SK-N-SH treated with all-trans-retinoic acid at 6 μM for 48 hours (cell line): ENCODE measurements around the gene AKAP13.

ENCODE experiments used
- ATAC-seq: fragments of 200-7000 bp; cut with Tn5 transposase; 3 replicates; pipeline ENCODE4 v1.9.1; 2020; ENCODE audit warnings: mild to moderate bottlenecking, moderate library complexity
- ARNTL ChIP-seq: fragments of 450-650 bp; formaldehyde crosslinking; IDR thresholded peaks from 2 replicates; pipeline ENCODE4 v1.5.0; 2020; ENCODE audit warnings: low read depth, mild to moderate bottlenecking, moderate library complexity, borderline replicate concordance
- BACH2 ChIP-seq: fragments of 250-450 bp; sonication (Bioruptor Pico); IDR thresholded peaks from 2 replicates; pipeline ENCODE4 v1.9.0; 2021; ENCODE audit warnings: mild to moderate bottlenecking, borderline replicate concordance
- CSDC2 ChIP-seq: fragments of 250-450 bp; sonication (Bioruptor Pico); IDR thresholded peaks from 2 replicates; pipeline ENCODE4 v1.5.0; 2020; ENCODE audit warnings: mild to moderate bottlenecking, moderate library complexity
- GLIS3 ChIP-seq: fragments of 250-450 bp; sonication (Bioruptor Pico); IDR thresholded peaks from 2 replicates; pipeline ENCODE4 v1.5.0; 2020; ENCODE audit warnings: mild to moderate bottlenecking, moderate library complexity
- ISL1 ChIP-seq: fragments of 250-450 bp; sonication (Bioruptor Pico); IDR thresholded peaks from 2 replicates; pipeline ENCODE4 v2.1.2; 2022; ENCODE audit warnings: mild to moderate bottlenecking, moderate library complexity
- OSR1 ChIP-seq: fragments of 250-450 bp; sonication (Bioruptor Pico); IDR thresholded peaks from 2 replicates; pipeline ENCODE4 v1.8.0; 2022; ENCODE audit warnings: moderate library complexity, mild to moderate bottlenecking, inconsistent platforms
- PPARA ChIP-seq: fragments of 250-450 bp; sonication (Bioruptor Pico); IDR thresholded peaks from 2 replicates; pipeline ENCODE4 v1.5.0; 2020; ENCODE audit warnings: mild to moderate bottlenecking, borderline replicate concordance
- RARB ChIP-seq: fragments of 250-450 bp; sonication (Bioruptor Pico); IDR thresholded peaks from 2 replicates; pipeline ENCODE4 v1.8.0; 2021; ENCODE audit warnings: mild to moderate bottlenecking, moderate library complexity
- SNAI2 ChIP-seq: fragments of 250-450 bp; sonication (Bioruptor Pico); IDR thresholded peaks from 2 replicates; pipeline ENCODE4 v1.5.0; 2020; ENCODE audit warnings: mild to moderate bottlenecking, moderate library complexity
- TCF4 ChIP-seq: fragments of 250-450 bp; sonication (Bioruptor Pico); IDR thresholded peaks from 2 replicates; pipeline ENCODE4 v1.8.0; 2021; ENCODE audit warnings: mild to moderate bottlenecking, moderate library complexity, borderline replicate concordance
- TOX ChIP-seq: fragments of 250-450 bp; sonication (Bioruptor Pico); IDR thresholded peaks from 2 replicates; pipeline ENCODE4 v1.8.0; 2021; ENCODE audit warnings: mild to moderate bottlenecking, moderate library complexity, borderline replicate concordance
- ZFP3 ChIP-seq: fragments of 250-450 bp; sonication (Bioruptor Pico); IDR thresholded peaks from 2 replicates; pipeline ENCODE4 v1.5.0; 2020; ENCODE audit warnings: mild to moderate bottlenecking, moderate library complexity
- ZFP30 ChIP-seq: fragments of 450-650 bp; formaldehyde crosslinking; IDR thresholded peaks from 2 replicates; pipeline ENCODE4 v1.5.0; 2022; ENCODE audit warnings: mild to moderate bottlenecking, moderate library complexity
- ZNF565 ChIP-seq: fragments of 450-650 bp; formaldehyde crosslinking; conservative IDR thresholded peaks from 2 replicates; pipeline ENCODE4 v1.5.0; 2020; ENCODE audit warnings: low read depth, mild to moderate bottlenecking, moderate library complexity
- ZNF70 ChIP-seq: fragments of 450-650 bp; formaldehyde crosslinking; IDR thresholded peaks from 2 replicates; pipeline ENCODE4 v1.5.0; 2020; ENCODE audit warnings: mild to moderate bottlenecking, moderate library complexity
- ZNF8 ChIP-seq: fragments of 450-650 bp; formaldehyde crosslinking; IDR thresholded peaks from 2 replicates; pipeline ENCODE4 v1.5.0; 2020; ENCODE audit warnings: mild to moderate bottlenecking, moderate library complexity
- TF ChIP-seq, protein P1 (sequence below): fragments of 250-450 bp; sonication (Bioruptor Pico); IDR thresholded peaks from 2 replicates; pipeline ENCODE4 v1.8.0; 2020; ENCODE audit warnings: mild to moderate bottlenecking, moderate library complexity, borderline replicate concordance
- TF ChIP-seq, protein P2 (sequence below): fragments of 250-450 bp; sonication (Bioruptor Pico); IDR thresholded peaks from 2 replicates; pipeline ENCODE4 v1.5.1; 2021; ENCODE audit warnings: mild to moderate bottlenecking, moderate library complexity
- TF ChIP-seq, protein P3 (sequence below): fragments of 250-450 bp; sonication (Bioruptor Pico); IDR thresholded peaks from 2 replicates; pipeline ENCODE4 v1.5.1; 2020; ENCODE audit warnings: low read depth, mild to moderate bottlenecking, moderate library complexity
- TF ChIP-seq, protein P4 (sequence below): fragments of 250-450 bp; sonication (Bioruptor Pico); IDR thresholded peaks from 2 replicates; pipeline ENCODE4 v1.5.0; 2020; ENCODE audit warnings: mild to moderate bottlenecking, moderate library complexity

AKAP13 gene

DNA sequence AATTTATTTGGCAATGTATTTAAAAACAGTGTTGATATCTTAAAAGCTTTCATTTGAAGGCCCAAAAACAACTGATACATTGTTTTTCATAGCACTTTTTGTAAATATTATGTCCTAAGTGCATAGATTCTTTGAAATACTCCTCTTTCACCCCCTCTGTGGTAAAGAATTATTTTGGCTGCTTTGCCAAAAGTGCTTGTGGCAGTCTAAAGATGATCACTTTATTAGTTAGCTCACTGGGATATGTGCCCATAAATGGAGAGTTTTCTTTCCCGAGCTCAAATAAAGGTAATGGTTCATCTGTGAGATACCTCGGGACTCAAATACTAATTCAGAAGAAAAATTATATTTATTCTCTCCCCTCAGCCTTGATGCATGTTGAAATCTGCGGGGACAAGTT lies 16.7 kb downstream of the AKAP13 start:
- TF ChIP-seq PPARA (CRISPR knock-in tag): no peak
- no peak for TF ChIP-seq RARB
- no peak for TF ChIP-seq CSDC2 (CRISPR knock-in tag)
- 0 out of 2 replicates have a peak, but pooled peaks have one; percentile 32 for TF ChIP-seq TOX (CRISPR knock-in tag)
- TF ChIP-seq, protein P1, sequence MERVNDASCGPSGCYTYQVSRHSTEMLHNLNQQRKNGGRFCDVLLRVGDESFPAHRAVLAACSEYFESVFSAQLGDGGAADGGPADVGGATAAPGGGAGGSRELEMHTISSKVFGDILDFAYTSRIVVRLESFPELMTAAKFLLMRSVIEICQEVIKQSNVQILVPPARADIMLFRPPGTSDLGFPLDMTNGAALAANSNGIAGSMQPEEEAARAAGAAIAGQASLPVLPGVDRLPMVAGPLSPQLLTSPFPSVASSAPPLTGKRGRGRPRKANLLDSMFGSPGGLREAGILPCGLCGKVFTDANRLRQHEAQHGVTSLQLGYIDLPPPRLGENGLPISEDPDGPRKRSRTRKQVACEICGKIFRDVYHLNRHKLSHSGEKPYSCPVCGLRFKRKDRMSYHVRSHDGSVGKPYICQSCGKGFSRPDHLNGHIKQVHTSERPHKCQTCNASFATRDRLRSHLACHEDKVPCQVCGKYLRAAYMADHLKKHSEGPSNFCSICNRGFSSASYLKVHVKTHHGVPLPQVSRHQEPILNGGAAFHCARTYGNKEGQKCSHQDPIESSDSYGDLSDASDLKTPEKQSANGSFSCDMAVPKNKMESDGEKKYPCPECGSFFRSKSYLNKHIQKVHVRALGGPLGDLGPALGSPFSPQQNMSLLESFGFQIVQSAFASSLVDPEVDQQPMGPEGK (CRISPR knock-in tag): no peak
- TF ChIP-seq ZNF565 (CRISPR knock-in tag): no peak
- no peak for ATAC-seq

DNA sequence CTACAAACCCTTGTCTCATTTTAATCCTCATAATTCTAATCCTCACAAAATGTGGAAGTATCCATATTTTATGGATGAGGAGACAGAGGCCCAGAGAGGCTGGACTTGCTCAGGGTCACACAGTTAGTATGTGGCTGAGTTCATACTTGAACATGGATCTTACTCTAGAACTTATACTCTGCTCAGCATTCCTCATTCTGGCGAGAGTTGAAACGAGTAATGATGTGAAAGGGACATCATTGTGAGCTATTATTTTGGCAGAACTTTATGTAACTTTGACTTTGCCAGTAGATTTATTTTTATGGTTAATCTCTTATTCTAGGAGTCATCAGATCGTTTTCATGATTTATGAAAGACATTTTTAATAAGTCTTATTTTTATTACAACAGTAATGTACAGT lies 17.5 kb downstream of the AKAP13 start:
- no peak for ATAC-seq
- TF ChIP-seq, protein P2, sequence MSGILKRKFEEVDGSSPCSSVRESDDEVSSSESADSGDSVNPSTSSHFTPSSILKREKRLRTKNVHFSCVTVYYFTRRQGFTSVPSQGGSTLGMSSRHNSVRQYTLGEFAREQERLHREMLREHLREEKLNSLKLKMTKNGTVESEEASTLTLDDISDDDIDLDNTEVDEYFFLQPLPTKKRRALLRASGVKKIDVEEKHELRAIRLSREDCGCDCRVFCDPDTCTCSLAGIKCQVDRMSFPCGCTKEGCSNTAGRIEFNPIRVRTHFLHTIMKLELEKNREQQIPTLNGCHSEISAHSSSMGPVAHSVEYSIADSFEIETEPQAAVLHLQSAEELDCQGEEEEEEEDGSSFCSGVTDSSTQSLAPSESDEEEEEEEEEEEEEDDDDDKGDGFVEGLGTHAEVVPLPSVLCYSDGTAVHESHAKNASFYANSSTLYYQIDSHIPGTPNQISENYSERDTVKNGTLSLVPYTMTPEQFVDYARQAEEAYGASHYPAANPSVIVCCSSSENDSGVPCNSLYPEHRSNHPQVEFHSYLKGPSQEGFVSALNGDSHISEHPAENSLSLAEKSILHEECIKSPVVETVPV: no peak
- TF ChIP-seq TCF4 (CRISPR knock-in tag): no peak
- TF ChIP-seq ARNTL (CRISPR knock-in tag): no peak
- no peak for TF ChIP-seq ZNF8

DNA sequence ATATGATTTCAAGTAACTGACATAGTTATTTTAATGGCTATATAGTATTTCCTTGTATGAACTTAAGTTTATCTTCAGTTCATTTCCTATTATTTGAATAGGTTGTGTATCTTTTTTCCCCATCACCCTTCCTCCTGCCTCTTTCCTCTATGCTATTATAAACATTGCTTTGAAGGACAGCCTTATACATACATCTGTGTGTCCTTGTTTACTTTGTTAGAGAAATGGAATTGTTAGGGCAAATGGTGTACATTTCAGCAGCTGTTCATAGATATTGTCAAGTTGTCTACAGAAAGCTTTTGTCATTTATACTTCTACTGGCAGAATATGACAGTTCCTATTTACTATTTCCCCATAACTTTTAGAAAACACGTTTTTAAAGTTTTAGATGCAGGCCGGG lies 18.4 kb downstream of the AKAP13 start:
- TF ChIP-seq ZNF8 (no peak), ZNF70 (no peak), ARNTL (CRISPR knock-in tag) (no peak), TCF4 (CRISPR knock-in tag) (no peak), BACH2 (no peak), GLIS3 (no peak), ZFP3 (CRISPR knock-in tag) (no peak), RARB (no peak), SNAI2 (CRISPR knock-in tag) (no peak), OSR1 (CRISPR knock-in tag) (no peak), PPARA (CRISPR knock-in tag) (no peak), ZFP30 (CRISPR knock-in tag) (no peak), ISL1 (CRISPR knock-in tag) (no peak), CSDC2 (CRISPR knock-in tag) (no peak)
- TF ChIP-seq, protein P2: no peak
- TF ChIP-seq, protein P3, sequence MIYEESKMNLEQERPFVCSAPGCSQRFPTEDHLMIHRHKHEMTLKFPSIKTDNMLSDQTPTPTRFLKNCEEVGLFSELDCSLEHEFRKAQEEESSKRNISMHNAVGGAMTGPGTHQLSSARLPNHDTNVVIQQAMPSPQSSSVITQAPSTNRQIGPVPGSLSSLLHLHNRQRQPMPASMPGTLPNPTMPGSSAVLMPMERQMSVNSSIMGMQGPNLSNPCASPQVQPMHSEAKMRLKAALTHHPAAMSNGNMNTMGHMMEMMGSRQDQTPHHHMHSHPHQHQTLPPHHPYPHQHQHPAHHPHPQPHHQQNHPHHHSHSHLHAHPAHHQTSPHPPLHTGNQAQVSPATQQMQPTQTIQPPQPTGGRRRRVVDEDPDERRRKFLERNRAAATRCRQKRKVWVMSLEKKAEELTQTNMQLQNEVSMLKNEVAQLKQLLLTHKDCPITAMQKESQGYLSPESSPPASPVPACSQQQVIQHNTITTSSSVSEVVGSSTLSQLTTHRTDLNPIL (CRISPR knock-in tag): no peak
- TF ChIP-seq, protein P1 (CRISPR knock-in tag): no peak
- TF ChIP-seq, protein P4, sequence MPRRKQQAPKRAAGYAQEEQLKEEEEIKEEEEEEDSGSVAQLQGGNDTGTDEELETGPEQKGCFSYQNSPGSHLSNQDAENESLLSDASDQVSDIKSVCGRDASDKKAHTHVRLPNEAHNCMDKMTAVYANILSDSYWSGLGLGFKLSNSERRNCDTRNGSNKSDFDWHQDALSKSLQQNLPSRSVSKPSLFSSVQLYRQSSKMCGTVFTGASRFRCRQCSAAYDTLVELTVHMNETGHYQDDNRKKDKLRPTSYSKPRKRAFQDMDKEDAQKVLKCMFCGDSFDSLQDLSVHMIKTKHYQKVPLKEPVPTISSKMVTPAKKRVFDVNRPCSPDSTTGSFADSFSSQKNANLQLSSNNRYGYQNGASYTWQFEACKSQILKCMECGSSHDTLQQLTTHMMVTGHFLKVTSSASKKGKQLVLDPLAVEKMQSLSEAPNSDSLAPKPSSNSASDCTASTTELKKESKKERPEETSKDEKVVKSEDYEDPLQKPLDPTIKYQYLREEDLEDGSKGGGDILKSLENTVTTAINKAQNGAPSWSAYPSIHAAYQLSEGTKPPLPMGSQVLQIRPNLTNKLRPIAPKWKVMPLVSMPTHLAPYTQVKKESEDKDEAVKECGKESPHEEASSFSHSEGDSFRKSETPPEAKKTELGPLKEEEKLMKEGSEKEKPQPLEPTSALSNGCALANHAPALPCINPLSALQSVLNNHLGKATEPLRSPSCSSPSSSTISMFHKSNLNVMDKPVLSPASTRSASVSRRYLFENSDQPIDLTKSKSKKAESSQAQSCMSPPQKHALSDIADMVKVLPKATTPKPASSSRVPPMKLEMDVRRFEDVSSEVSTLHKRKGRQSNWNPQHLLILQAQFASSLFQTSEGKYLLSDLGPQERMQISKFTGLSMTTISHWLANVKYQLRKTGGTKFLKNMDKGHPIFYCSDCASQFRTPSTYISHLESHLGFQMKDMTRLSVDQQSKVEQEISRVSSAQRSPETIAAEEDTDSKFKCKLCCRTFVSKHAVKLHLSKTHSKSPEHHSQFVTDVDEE (CRISPR knock-in tag): no peak

More for the DNA sequence above, 18.4 kb downstream of the AKAP13 start:
- ATAC-seq: no peak
